MM.1S (cell line): Measurements from ENCODE around the gene SETBP1.

Experiments used
- DNase-seq: peaks from one replicate; pipeline ENCODE4 v3.0.0-alpha.2; 2015
- H2AFZ ChIP-seq: fragments of 300-600 bp; sonication (generic); 2 replicates; pipeline ENCODE4 v1.6.0; 2016; ENCODE audit warnings: antibody characterized with exemption, low read length
- H3F3A ChIP-seq: fragments of 300-600 bp; sonication (generic); 2 replicates; pipeline ENCODE4 v1.6.1; 2016; ENCODE audit warnings: mild to moderate bottlenecking, antibody characterized with exemption, low read length, moderate library complexity, mixed read lengths; ENCODE audit not compliant: insufficient read depth
- H3K27ac ChIP-seq: fragments of 300-600 bp; sonication (generic); 2 replicates; pipeline ENCODE4 v1.5.1; 2016; ENCODE audit warnings: mild to moderate bottlenecking, low read length
- H3K27me3 ChIP-seq: fragments of 300-600 bp; sonication (generic); replicated peaks from 2 replicates; pipeline ENCODE4 v1.6.0; 2016; ENCODE audit warnings: low read length; ENCODE audit not compliant: insufficient read depth
- H3K36me3 ChIP-seq: fragments of 300-600 bp; sonication (generic); replicated peaks from 2 replicates; pipeline ENCODE4 v1.6.1; 2016; ENCODE audit warnings: mild to moderate bottlenecking, low read length, mixed read lengths; ENCODE audit not compliant: insufficient read depth
- H3K4me1 ChIP-seq: fragments of 300-600 bp; sonication (generic); 2 replicates; pipeline ENCODE4 v1.6.1; 2016; ENCODE audit warnings: low read length, mixed read lengths
- H3K4me2 ChIP-seq: fragments of 300-600 bp; sonication (generic); 2 replicates; pipeline ENCODE4 v1.6.0; 2016; ENCODE audit warnings: low read depth, low read length
- H3K4me3 ChIP-seq: fragments of 300-600 bp; sonication (generic); 2 replicates; pipeline ENCODE4 v1.5.1; 2016; ENCODE audit warnings: low read length, mixed read lengths
- H3K79me2 ChIP-seq: fragments of 300-600 bp; sonication (generic); 2 replicates; pipeline ENCODE4 v1.6.1; 2016; ENCODE audit warnings: mixed run types, low read length, mixed read lengths
- H3K9ac ChIP-seq: fragments of 300-600 bp; sonication (generic); 2 replicates; pipeline ENCODE4 v1.6.1; 2016; ENCODE audit warnings: low read length, mixed read lengths
- H3K9me2 ChIP-seq: fragments of 300-600 bp; sonication (generic); replicated peaks from 2 replicates; pipeline ENCODE4 v1.6.1; 2016; ENCODE audit warnings: mild to moderate bottlenecking, low read length, mixed read lengths; ENCODE audit not compliant: insufficient read depth
- H3K9me3 ChIP-seq: fragments of 300-600 bp; sonication (generic); replicated peaks from 2 replicates; pipeline ENCODE4 v1.6.1; 2016; ENCODE audit warnings: mild to moderate bottlenecking, low read length, mixed read lengths; ENCODE audit not compliant: insufficient read depth
- H4K20me1 ChIP-seq: fragments of 300-600 bp; sonication (generic); 2 replicates; pipeline ENCODE4 v1.6.1; 2016; ENCODE audit warnings: mild to moderate bottlenecking, low read length, moderate library complexity, mixed read lengths; ENCODE audit not compliant: insufficient read depth
- EZH2 ChIP-seq: fragments of 300-600 bp; sonication (generic); optimal IDR thresholded peaks from 2 replicates; pipeline ENCODE3; 2017; ENCODE audit warnings: low read depth, mild to moderate bottlenecking, antibody characterized with exemption, low read length, mixed read lengths
- EZH2phosphoT487 ChIP-seq: fragments of 300-600 bp; sonication (generic); IDR thresholded peaks from 2 replicates; pipeline ENCODE4 v1.6.1; 2018; ENCODE audit warnings: antibody characterized with exemption, low read length
- TF ChIP-seq, protein P1 (sequence below): fragments of 300-600 bp; sonication (generic); IDR thresholded peaks from 2 replicates; pipeline ENCODE4 v1.5.1; 2016; ENCODE audit warnings: antibody characterized with exemption, low read length, mixed read lengths

Gene SETBP1

DNA sequence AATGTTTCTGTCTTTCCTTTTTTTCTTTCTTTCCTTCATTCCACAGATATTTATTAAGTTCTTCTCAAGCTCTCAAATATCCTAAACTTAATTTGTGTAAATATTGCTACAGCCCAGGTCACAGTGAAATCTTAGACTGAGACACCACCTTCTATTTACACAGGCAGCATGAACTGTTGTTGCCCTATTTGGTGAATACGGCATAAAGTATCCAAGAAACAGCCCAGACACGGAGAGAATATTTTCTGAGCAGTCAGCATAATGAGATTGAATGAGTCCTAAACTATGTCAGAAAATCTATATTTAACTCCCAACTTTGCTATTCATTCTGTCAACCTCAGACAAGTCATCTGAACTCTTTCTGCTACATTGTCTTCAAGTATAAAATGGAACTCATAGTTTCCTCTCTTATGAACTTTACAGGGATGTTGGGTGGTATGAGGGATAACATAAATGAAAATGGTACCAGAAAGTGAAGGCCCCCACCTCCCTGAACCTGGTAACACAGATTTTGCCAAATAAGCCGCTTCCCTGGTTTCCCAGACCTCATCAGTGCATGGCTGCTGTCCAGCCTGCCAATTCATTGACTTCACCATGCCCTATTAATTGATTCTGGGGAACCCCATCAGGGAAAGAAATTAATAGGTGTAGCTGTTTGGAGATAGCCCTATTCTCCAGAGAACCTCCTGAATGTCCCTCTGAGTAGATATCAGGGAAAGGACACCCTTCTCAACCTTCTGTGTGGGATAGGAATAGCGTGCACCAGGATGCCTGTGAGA is 235.9 kb downstream of the SETBP1 start:
- Histone ChIP-seq H3K36me3 (no peaks in the 10 kb centered on the region), H3F3A (peaks cover 7% of the 10 kb centered on the region), H2AFZ (no peak overlapping the region), H3K27me3 (no peaks in the 10 kb centered on the region), H3K79me2 (peaks cover 83% of the 10 kb centered on the region), H3K9ac (no peak overlapping the region), H3K4me1 (peaks cover 34% of the 10 kb centered on the region), H3K9me3 (no peaks in the 10 kb centered on the region), H3K27ac (no peak overlapping the region), H3K9me2 (no peaks in the 10 kb centered on the region), H3K4me3 (no peak overlapping the region), H4K20me1 (no peaks in the 10 kb centered on the region), H3K4me2 (no peak overlapping the region)
- no peak for DNase-seq
- no peak for TF ChIP-seq EZH2phosphoT487
- TF ChIP-seq, protein P1, sequence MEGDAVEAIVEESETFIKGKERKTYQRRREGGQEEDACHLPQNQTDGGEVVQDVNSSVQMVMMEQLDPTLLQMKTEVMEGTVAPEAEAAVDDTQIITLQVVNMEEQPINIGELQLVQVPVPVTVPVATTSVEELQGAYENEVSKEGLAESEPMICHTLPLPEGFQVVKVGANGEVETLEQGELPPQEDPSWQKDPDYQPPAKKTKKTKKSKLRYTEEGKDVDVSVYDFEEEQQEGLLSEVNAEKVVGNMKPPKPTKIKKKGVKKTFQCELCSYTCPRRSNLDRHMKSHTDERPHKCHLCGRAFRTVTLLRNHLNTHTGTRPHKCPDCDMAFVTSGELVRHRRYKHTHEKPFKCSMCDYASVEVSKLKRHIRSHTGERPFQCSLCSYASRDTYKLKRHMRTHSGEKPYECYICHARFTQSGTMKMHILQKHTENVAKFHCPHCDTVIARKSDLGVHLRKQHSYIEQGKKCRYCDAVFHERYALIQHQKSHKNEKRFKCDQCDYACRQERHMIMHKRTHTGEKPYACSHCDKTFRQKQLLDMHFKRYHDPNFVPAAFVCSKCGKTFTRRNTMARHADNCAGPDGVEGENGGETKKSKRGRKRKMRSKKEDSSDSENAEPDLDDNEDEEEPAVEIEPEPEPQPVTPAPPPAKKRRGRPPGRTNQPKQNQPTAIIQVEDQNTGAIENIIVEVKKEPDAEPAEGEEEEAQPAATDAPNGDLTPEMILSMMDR = no peak
- no peak for TF ChIP-seq EZH2

DNA sequence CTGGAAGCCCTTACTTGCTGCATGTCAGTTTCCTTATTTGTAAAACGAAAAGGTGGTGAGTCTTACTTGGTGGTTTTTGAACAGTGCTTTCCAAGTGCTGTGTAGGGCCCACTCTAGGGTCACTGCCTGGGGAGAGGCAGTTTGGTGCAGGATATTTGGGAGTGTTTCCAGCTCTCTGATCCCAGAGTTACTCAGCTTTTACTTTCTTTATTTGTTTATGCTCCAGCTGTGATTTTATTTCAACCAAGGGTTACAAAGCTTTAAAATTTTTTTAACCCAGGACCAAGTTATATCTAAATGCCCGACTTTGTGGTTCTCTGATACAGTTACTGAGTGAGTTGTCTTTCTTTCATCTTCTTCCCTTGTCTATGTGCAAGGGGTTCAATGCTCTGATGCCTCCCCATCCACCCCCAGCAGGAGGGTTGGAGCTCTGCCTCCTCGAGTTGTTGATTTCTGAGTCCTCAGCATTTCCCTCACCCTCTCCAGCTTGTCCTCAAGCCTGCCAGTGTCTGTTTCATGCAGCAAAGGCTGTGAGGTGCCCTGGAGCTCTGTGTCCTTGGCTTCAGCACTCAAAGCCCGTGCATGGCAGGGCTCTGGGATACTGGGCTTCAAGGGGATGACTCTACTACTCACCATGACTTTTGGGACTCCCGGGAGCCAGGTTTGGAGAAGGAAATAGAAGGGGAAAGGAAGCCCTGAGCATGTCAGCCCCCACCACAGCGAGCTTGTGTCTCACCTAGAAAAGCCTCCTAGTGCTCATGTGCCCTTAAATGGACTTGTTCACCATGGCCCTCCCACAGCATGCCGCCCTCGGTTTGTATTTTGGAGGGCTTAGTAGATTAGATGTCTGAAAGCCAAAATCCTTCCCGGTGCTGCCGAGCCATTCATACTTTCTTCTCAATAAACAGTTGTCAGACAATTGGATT is 236.8 kb downstream of the SETBP1 start:
- H3F3A ChIP-seq = peaks cover under 1% of the 10 kb centered on the region; the same call in 1 of the 2 replicates
- H3K27ac ChIP-seq = no peak overlapping the region
- H3K4me3 ChIP-seq = no peak overlapping the region
- no peak overlapping the region for H3K4me2 ChIP-seq
- H4K20me1 ChIP-seq = no peaks in the 10 kb centered on the region
- H3K9me2 ChIP-seq = no peaks in the 10 kb centered on the region
- TF ChIP-seq, protein P1 = no peak
- TF ChIP-seq EZH2phosphoT487 = no peak
- H3K9ac ChIP-seq = no peak overlapping the region
- H3K9me3 ChIP-seq = no peaks in the 10 kb centered on the region
- no peaks in the 10 kb centered on the region for H3K36me3 ChIP-seq
- peaks cover 83% of the 10 kb centered on the region for H3K79me2 ChIP-seq
- peaks cover 25% of the 10 kb centered on the region for H3K4me1 ChIP-seq
- no peaks in the 10 kb centered on the region for H3K27me3 ChIP-seq
- no peak for DNase-seq
- H2AFZ ChIP-seq = no peak overlapping the region

DNA sequence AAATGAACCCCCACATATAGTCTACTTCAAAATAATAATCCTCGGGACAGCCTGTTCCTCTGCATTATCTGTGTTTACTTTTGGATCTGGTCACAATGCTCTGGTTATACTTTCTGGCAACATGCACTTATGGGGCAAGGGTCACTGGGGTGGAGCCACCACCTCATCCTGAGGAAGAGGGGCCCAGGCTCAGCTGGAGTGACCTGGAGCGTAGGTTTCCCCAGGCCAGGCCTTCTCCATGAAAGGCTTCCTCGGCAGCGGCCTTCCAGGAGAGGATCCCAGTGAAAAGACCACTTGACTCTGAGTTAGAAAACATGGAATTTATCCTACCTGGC is 237.4 kb downstream of the SETBP1 start:
- no peak for DNase-seq
- no peaks in the 10 kb centered on the region for H4K20me1 ChIP-seq
- no peak overlapping the region for H2AFZ ChIP-seq
- no peaks in the 10 kb centered on the region for H3K9me2 ChIP-seq
- no peaks in the 10 kb centered on the region for H3K9me3 ChIP-seq
- H3K4me1 ChIP-seq = peaks cover 19% of the 10 kb centered on the region
- H3K4me2 ChIP-seq = no peak overlapping the region
- H3K27ac ChIP-seq = no peak overlapping the region
- TF ChIP-seq EZH2phosphoT487 (no peak), EZH2 (no peak)
- TF ChIP-seq, protein P1 = no peak
- H3K79me2 ChIP-seq = peaks cover 85% of the 10 kb centered on the region
- no peaks in the 10 kb centered on the region for H3F3A ChIP-seq
- no peaks in the 10 kb centered on the region for H3K36me3 ChIP-seq
- no peak overlapping the region for H3K9ac ChIP-seq
- no peak overlapping the region for H3K4me3 ChIP-seq
- H3K27me3 ChIP-seq = no peaks in the 10 kb centered on the region
